ENCODE measurements around the gene TMPRSS5. TPM values are rescaled to one million over a fixed set of nuclear protein-coding genes. Genes with fewer than 3 reads are reported as not detected.

Gene TMPRSS5
- total RNA-seq, 1 donor from 2014 or later: 6.5 TPM

- DNase-seq (ENCODE audit: low read depth, low spot score): no peak
- no peak overlapping the region for H3K4me3 Mint-ChIP-seq
- TF ChIP-seq, protein P1, sequence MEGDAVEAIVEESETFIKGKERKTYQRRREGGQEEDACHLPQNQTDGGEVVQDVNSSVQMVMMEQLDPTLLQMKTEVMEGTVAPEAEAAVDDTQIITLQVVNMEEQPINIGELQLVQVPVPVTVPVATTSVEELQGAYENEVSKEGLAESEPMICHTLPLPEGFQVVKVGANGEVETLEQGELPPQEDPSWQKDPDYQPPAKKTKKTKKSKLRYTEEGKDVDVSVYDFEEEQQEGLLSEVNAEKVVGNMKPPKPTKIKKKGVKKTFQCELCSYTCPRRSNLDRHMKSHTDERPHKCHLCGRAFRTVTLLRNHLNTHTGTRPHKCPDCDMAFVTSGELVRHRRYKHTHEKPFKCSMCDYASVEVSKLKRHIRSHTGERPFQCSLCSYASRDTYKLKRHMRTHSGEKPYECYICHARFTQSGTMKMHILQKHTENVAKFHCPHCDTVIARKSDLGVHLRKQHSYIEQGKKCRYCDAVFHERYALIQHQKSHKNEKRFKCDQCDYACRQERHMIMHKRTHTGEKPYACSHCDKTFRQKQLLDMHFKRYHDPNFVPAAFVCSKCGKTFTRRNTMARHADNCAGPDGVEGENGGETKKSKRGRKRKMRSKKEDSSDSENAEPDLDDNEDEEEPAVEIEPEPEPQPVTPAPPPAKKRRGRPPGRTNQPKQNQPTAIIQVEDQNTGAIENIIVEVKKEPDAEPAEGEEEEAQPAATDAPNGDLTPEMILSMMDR (conservative IDR thresholded peaks at IDR 0.05): no peak
- peaks cover 6% of the 10 kb centered on the region for H3K4me1 Mint-ChIP-seq
- no peaks in the 10 kb centered on the region for H3K27me3 Mint-ChIP-seq (ENCODE audit: low read depth)
- H3K9me3 Mint-ChIP-seq: peaks cover 4% of the 10 kb centered on the region
- peaks cover 6% of the 10 kb centered on the region for H3K36me3 Mint-ChIP-seq (ENCODE audit: low read depth)
- H3K27ac Mint-ChIP-seq (ENCODE audit: unreplicated experiment): no peak overlapping the region
Measured at GRCh38 chr11:113670831-113671215, 35.3 kb downstream of the TMPRSS5 start.

GRCh38 chr11:113670149-113670830, 35.8 kb downstream of the TMPRSS5 start:
- Mint-ChIP-seq H3K36me3 (ENCODE audit: low read depth) (peaks cover 7% of the 10 kb centered on the region), H3K9me3 (peaks cover 4% of the 10 kb centered on the region), H3K4me1 (peaks cover under 1% of the 10 kb centered on the region), H3K27ac (ENCODE audit: unreplicated experiment) (no peak overlapping the region), H3K27me3 (ENCODE audit: low read depth) (no peaks in the 10 kb centered on the region), H3K4me3 (no peak overlapping the region)
- DNase-seq (ENCODE audit: low read depth, low spot score): no peak
- TF ChIP-seq, protein P1 (conservative IDR thresholded peaks at IDR 0.05): no peak

DNA sequence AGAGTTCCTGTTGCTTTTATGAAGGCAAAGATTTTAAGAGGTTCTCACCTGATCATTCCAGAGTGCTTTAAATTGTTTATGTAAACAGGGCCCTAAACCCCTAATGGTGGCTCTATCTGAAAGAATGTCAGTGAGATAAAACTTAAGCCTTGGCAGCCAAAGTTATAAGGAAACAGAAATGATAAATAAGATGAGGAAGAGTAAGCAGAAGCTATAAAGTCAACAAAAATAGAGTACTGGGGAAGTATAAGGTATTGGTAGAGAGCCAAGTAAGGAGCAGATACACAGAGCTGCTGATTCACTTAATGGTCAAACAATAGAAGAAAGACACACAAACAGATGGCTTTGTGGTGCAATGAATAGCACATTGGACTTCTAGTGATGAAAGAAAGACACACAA, 37.9 kb downstream of the TMPRSS5 start:
- H3K9me3 Mint-ChIP-seq: peaks cover 4% of the 10 kb centered on the region
- no peak overlapping the region for H3K4me3 Mint-ChIP-seq
- H3K27ac Mint-ChIP-seq (ENCODE audit: unreplicated experiment): no peak overlapping the region

DNA sequence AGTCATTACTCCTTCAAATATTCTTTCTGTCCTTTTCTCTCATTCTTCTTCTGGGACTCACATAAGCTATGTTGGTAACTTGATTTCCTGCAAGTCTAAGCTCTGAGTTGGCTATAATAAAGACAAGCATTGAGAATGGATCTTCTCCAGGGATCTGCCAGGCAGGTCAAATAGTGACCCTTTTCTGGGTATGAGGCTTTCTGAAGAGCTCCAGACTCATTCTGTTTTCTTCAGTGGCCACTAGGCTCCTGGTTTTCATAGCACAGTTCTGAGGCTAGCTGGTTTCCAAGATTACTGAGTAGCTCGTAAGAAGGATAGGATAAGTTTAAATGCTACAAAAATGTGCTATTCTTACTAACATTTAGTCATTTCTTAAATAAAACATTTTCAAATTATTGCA, 38.3 kb downstream of the TMPRSS5 start:
- H3K4me3 Mint-ChIP-seq: no peak overlapping the region
- H3K36me3 Mint-ChIP-seq (ENCODE audit: low read depth): peaks cover 16% of the 10 kb centered on the region
- H3K9me3 Mint-ChIP-seq: peaks cover 4% of the 10 kb centered on the region
- H3K4me1 Mint-ChIP-seq: peaks cover 5% of the 10 kb centered on the region
- DNase-seq (ENCODE audit: low read depth, low spot score): no peak
- H3K27me3 Mint-ChIP-seq (ENCODE audit: low read depth): no peaks in the 10 kb centered on the region
- no peak overlapping the region for H3K27ac Mint-ChIP-seq (ENCODE audit: unreplicated experiment)
- TF ChIP-seq, protein P1 (conservative IDR thresholded peaks at IDR 0.05): no peak

More for the DNA sequence above, 37.9 kb downstream of the TMPRSS5 start:
- Mint-ChIP-seq H3K27me3 (ENCODE audit: low read depth) (no peaks in the 10 kb centered on the region), H3K36me3 (ENCODE audit: low read depth) (peaks cover 16% of the 10 kb centered on the region), H3K4me1 (peaks cover 5% of the 10 kb centered on the region)
- TF ChIP-seq, protein P1 (conservative IDR thresholded peaks at IDR 0.05): no peak
- no peak for DNase-seq (ENCODE audit: low read depth, low spot score)

- no peak overlapping the region for H3K4me3 Mint-ChIP-seq
- peaks cover 5% of the 10 kb centered on the region for H3K4me1 Mint-ChIP-seq
- TF ChIP-seq, protein P1 (conservative IDR thresholded peaks at IDR 0.05): no peak
- peaks cover 4% of the 10 kb centered on the region for H3K9me3 Mint-ChIP-seq
- H3K27me3 Mint-ChIP-seq (ENCODE audit: low read depth): no peaks in the 10 kb centered on the region
- peaks cover 16% of the 10 kb centered on the region for H3K36me3 Mint-ChIP-seq (ENCODE audit: low read depth)
- H3K27ac Mint-ChIP-seq (ENCODE audit: unreplicated experiment): no peak overlapping the region
- no peak for DNase-seq (ENCODE audit: low read depth, low spot score)
Measured at GRCh38 chr11:113666584-113666983, 39.5 kb downstream of the TMPRSS5 start.

Measured in neural crest cell (in vitro differentiated cells).